ENCODE data around the gene RNF103. TPM values are rescaled to one million over a fixed set of nuclear protein-coding genes. Genes with fewer than 3 reads are reported as not detected.

RNF103 gene
- total and polyA plus RNA-seq, 2 donors (not counting 1 experiment from before 2014, with no cell fraction given): 20.3 to 20.9 TPM

- H3K36me3 ChIP-seq (ENCODE audit: control insufficient read depth, insufficient read depth, low read length): no peaks in the 10 kb centered on the region
- no peak overlapping the region for H3K27ac ChIP-seq (ENCODE audit: insufficient read depth, low read length)
- H3K4me2 ChIP-seq (ENCODE audit: extremely low read depth, insufficient read depth, low read length): no peak overlapping the region
- H4K20me1 ChIP-seq (ENCODE audit: control insufficient read depth, extremely low read depth, insufficient read depth, low read length): no peaks in the 10 kb centered on the region
- H3K79me2 ChIP-seq (ENCODE audit: control insufficient read depth, insufficient read depth, low read length): no peaks in the 10 kb centered on the region
- H2AFZ ChIP-seq (ENCODE audit: low read length): no peak overlapping the region
- no peak overlapping the region for H3K4me3 ChIP-seq (replicated peaks in 1 of 4; ENCODE audit: control extremely low read depth in 1 of 4, insufficient read depth in 1 of 4, low read depth in 3 of 4, low read length in 4 of 4)
- DNase-seq (ENCODE audit: low read depth in 2 of 2): no peak
- H3K4me1 ChIP-seq (ENCODE audit: control insufficient read depth, extremely low read depth, insufficient read depth, low read length): no peaks in the 10 kb centered on the region
- H3K27me3 ChIP-seq (ENCODE audit: control insufficient read depth, insufficient read depth, low read length): peaks cover 3% of the 10 kb centered on the region
- H3K9me3 ChIP-seq (ENCODE audit: control insufficient read depth, insufficient read depth, low read depth, low read length): no peaks in the 10 kb centered on the region
- TF ChIP-seq EZH2 (IDR thresholded peaks at IDR 0.05; ENCODE audit: low read length, missing control alignments) (no peak), CTCF (conservative IDR thresholded peaks at IDR 0.05 in 1 of 2, IDR thresholded peaks at IDR 0.05 in 1 of 2; ENCODE audit: low read depth in 1 of 2, low read length in 2 of 2) (no peak)
- H3K9ac ChIP-seq (ENCODE audit: insufficient read depth, low read length): no peak overlapping the region
These were observed 8.3 kb upstream of the RNF103 start for GRCh38 chr2:86631846-86632485.

- DNase-seq (ENCODE audit: low read depth in 2 of 2): no peak
- peaks cover 3% of the 10 kb centered on the region for H3K27me3 ChIP-seq (ENCODE audit: control insufficient read depth, insufficient read depth, low read length)
- no peak overlapping the region for H3K4me2 ChIP-seq (ENCODE audit: extremely low read depth, insufficient read depth, low read length)
- H3K4me1 ChIP-seq (ENCODE audit: control insufficient read depth, extremely low read depth, insufficient read depth, low read length): no peaks in the 10 kb centered on the region
- no peaks in the 10 kb centered on the region for H3K9me3 ChIP-seq (ENCODE audit: control insufficient read depth, insufficient read depth, low read depth, low read length)
- H3K79me2 ChIP-seq (ENCODE audit: control insufficient read depth, insufficient read depth, low read length): no peaks in the 10 kb centered on the region
- no peaks in the 10 kb centered on the region for H4K20me1 ChIP-seq (ENCODE audit: control insufficient read depth, extremely low read depth, insufficient read depth, low read length)
- no peak overlapping the region for H2AFZ ChIP-seq (ENCODE audit: low read length)
- H3K36me3 ChIP-seq (ENCODE audit: control insufficient read depth, insufficient read depth, low read length): no peaks in the 10 kb centered on the region
- H3K27ac ChIP-seq (ENCODE audit: insufficient read depth, low read length): no peak overlapping the region
- no peak overlapping the region for H3K4me3 ChIP-seq (replicated peaks in 1 of 4; ENCODE audit: control extremely low read depth in 1 of 4, insufficient read depth in 1 of 4, low read depth in 3 of 4, low read length in 4 of 4)
- H3K9ac ChIP-seq (ENCODE audit: insufficient read depth, low read length): no peak overlapping the region
- TF ChIP-seq CTCF (conservative IDR thresholded peaks at IDR 0.05 in 1 of 2, IDR thresholded peaks at IDR 0.05 in 1 of 2; ENCODE audit: low read depth in 1 of 2, low read length in 2 of 2): no peak
- no peak for TF ChIP-seq EZH2 (IDR thresholded peaks at IDR 0.05; ENCODE audit: low read length, missing control alignments)
These were observed 4.4 kb upstream of the RNF103 start for GRCh38 chr2:86628091-86628522.

GRCh38 chr2:86627550-86627949 is 3.9 kb upstream of the RNF103 start:
- Histone ChIP-seq H3K4me3 (replicated peaks in 1 of 4; ENCODE audit: control extremely low read depth in 1 of 4, insufficient read depth in 1 of 4, low read depth in 3 of 4, low read length in 4 of 4) (no peak overlapping the region), H3K4me2 (ENCODE audit: extremely low read depth, insufficient read depth, low read length) (no peak overlapping the region), H3K27ac (ENCODE audit: insufficient read depth, low read length) (no peak overlapping the region), H3K27me3 (ENCODE audit: control insufficient read depth, insufficient read depth, low read length) (peaks cover 3% of the 10 kb centered on the region), H3K79me2 (ENCODE audit: control insufficient read depth, insufficient read depth, low read length) (peaks cover 2% of the 10 kb centered on the region), H3K4me1 (ENCODE audit: control insufficient read depth, extremely low read depth, insufficient read depth, low read length) (no peaks in the 10 kb centered on the region), H2AFZ (ENCODE audit: low read length) (no peak overlapping the region), H3K9me3 (ENCODE audit: control insufficient read depth, insufficient read depth, low read depth, low read length) (no peaks in the 10 kb centered on the region), H3K36me3 (ENCODE audit: control insufficient read depth, insufficient read depth, low read length) (no peaks in the 10 kb centered on the region), H4K20me1 (ENCODE audit: control insufficient read depth, extremely low read depth, insufficient read depth, low read length) (no peaks in the 10 kb centered on the region), H3K9ac (ENCODE audit: insufficient read depth, low read length) (no peak overlapping the region)
- DNase-seq (ENCODE audit: low read depth in 2 of 2): no peak
- TF ChIP-seq CTCF (conservative IDR thresholded peaks at IDR 0.05 in 1 of 2, IDR thresholded peaks at IDR 0.05 in 1 of 2; ENCODE audit: low read depth in 1 of 2, low read length in 2 of 2) (no peak), EZH2 (IDR thresholded peaks at IDR 0.05; ENCODE audit: low read length, missing control alignments) (no peak)

Data from fibroblast of lung (primary cell).